Subcutaneous abdominal adipose tissue (tissue), 5 donors: ENCODE results near the gene CAMP.
"Not testable (repeated sequence)": the region's sequence is repeated elsewhere in the genome, so short reads cannot be mapped to it uniquely, and the experiment has no call there.

Experiments used
- H3K27ac ChIP-seq: one replicate; pipeline ENCODE4 v1.7.0; 2013; ENCODE audit warnings: low read depth, mild to moderate bottlenecking, inconsistent platforms, low read length, moderate library complexity
- H3K27me3 ChIP-seq, 5 donors: one replicate each; pipeline ENCODE4 v1.7.0; 2013; ENCODE audit warnings: low read length in 5 of 5, inconsistent platforms in 1 of 5; ENCODE audit not compliant: control insufficient read depth in 5 of 5, insufficient read depth in 4 of 5
- H3K36me3 ChIP-seq, 5 donors: one replicate each; pipeline ENCODE4 v1.7.0; 2013; ENCODE audit warnings: low read length in 5 of 5; ENCODE audit not compliant: control insufficient read depth in 5 of 5, insufficient read depth in 5 of 5
- H3K4me1 ChIP-seq, 5 donors: one replicate each; pipeline ENCODE4 v1.7.0; 2013; ENCODE audit warnings: low read length in 5 of 5, mild to moderate bottlenecking in 3 of 5, moderate library complexity in 1 of 5; ENCODE audit not compliant: control insufficient read depth in 5 of 5, insufficient read depth in 5 of 5
- H3K4me3 ChIP-seq, 5 donors: one replicate each; pipeline ENCODE4 v1.7.0; 2013; ENCODE audit warnings: low read length in 5 of 5, low read depth in 1 of 5
- H3K9ac ChIP-seq, 5 donors: one replicate each; pipeline ENCODE4 v1.7.0; 2013; ENCODE audit warnings: low read length in 5 of 5, mild to moderate bottlenecking in 4 of 5, moderate library complexity in 3 of 5
- H3K9me3 ChIP-seq, 5 donors: one replicate each; pipeline ENCODE4 v1.7.0; 2013; ENCODE audit warnings: low read length in 5 of 5; ENCODE audit not compliant: control insufficient read depth in 5 of 5
- donor health status: healthy.
- donor health status: healthy.
- donor health status: healthy.
- donor health status: healthy.
- donor health status: healthy.

Gene CAMP

GRCh38 chr3:48247401-48247811, 24.1 kb downstream of the CAMP start:
- Histone ChIP-seq H3K4me3 (no peak overlapping the region), H3K4me1 (peaks cover 0 to 20% (median 13%) of the 10 kb centered on the region in 5 donors), H3K27me3 (no peaks in the 10 kb centered on the region), H3K9ac (peak overlapping the region in 1 of 5 donors; percentile 1), H3K36me3 (peaks cover 3 to 13% (median 5%) of the 10 kb centered on the region in 5 donors), H3K9me3 (no peaks in the 10 kb centered on the region), H3K27ac (peak overlapping the region; percentile 9)

- Histone ChIP-seq H3K27ac (peak overlapping the region; percentile 9), H3K27me3 (no peaks in the 10 kb centered on the region), H3K9me3 (no peaks in the 10 kb centered on the region), H3K4me1 (peaks cover 0 to 20% (median 13%) of the 10 kb centered on the region in 5 donors), H3K4me3 (no peak overlapping the region), H3K9ac (no peak overlapping the region), H3K36me3 (peaks cover 3 to 13% (median 5%) of the 10 kb centered on the region in 5 donors)
Measured at GRCh38 chr3:48248095-48248850, 25.0 kb downstream of the CAMP start.

GRCh38 chr3:48256557-48256956, 33.3 kb downstream of the CAMP start:
- no peaks in the 10 kb centered on the region for H3K9me3 ChIP-seq
- no peaks in the 10 kb centered on the region for H3K27me3 ChIP-seq
- H3K4me3 ChIP-seq: no peak overlapping the region
- H3K27ac ChIP-seq: no peak overlapping the region
- H3K4me1 ChIP-seq: no peaks in the 10 kb centered on the region
- H3K9ac ChIP-seq: no peak overlapping the region
- peaks cover 2 to 26% (median 10%) of the 10 kb centered on the region in 5 donors for H3K36me3 ChIP-seq

GRCh38 chr3:48258530-48258929, 35.2 kb downstream of the CAMP start:
- H3K9ac ChIP-seq: no peak overlapping the region
- no peaks in the 10 kb centered on the region for H3K4me1 ChIP-seq
- H3K27me3 ChIP-seq: no peaks in the 10 kb centered on the region
- no peaks in the 10 kb centered on the region for H3K9me3 ChIP-seq
- no peak overlapping the region for H3K4me3 ChIP-seq
- no peak overlapping the region for H3K27ac ChIP-seq
- H3K36me3 ChIP-seq: peaks cover 10 to 31% (median 13%) of the 10 kb centered on the region in 5 donors

- Histone ChIP-seq H3K9ac (no peak overlapping the region), H3K27me3 (no peaks in the 10 kb centered on the region), H3K36me3 (peaks cover 14 to 48% (median 19%) of the 10 kb centered on the region in 5 donors), H3K9me3 (no peaks in the 10 kb centered on the region), H3K27ac (no peak overlapping the region), H3K4me3 (no peak overlapping the region), H3K4me1 (peaks cover 0 to 18% (median 12%) of the 10 kb centered on the region in 5 donors)
Measured at GRCh38 chr3:48267782-48268181, 44.5 kb downstream of the CAMP start.

GRCh38 chr3:48268381-48268935, 45.2 kb downstream of the CAMP start:
- Histone ChIP-seq H3K36me3 (peaks cover 13 to 47% (median 18%) of the 10 kb centered on the region in 5 donors), H3K9me3 (no peaks in the 10 kb centered on the region), H3K4me3 (no peak overlapping the region), H3K27me3 (no peaks in the 10 kb centered on the region), H3K27ac (no peak overlapping the region), H3K9ac (no peak overlapping the region), H3K4me1 (peaks cover 0 to 18% (median 12%) of the 10 kb centered on the region in 5 donors)

GRCh38 chr3:48268936-48269561, 45.8 kb downstream of the CAMP start:
- no peaks in the 10 kb centered on the region for H3K27me3 ChIP-seq
- H3K36me3 ChIP-seq: peaks cover 9 to 43% (median 16%) of the 10 kb centered on the region in 5 donors
- H3K9ac ChIP-seq: no peak overlapping the region
- no peak overlapping the region for H3K27ac ChIP-seq
- H3K9me3 ChIP-seq: no peaks in the 10 kb centered on the region
- H3K4me1 ChIP-seq: peaks cover 0 to 18% (median 12%) of the 10 kb centered on the region in 5 donors
- no peak overlapping the region for H3K4me3 ChIP-seq

- H3K9me3 ChIP-seq: no peaks in the 10 kb centered on the region
- peaks cover 0 to 18% (median 12%) of the 10 kb centered on the region in 5 donors for H3K4me1 ChIP-seq
- H3K27ac ChIP-seq: no peak overlapping the region
- no peaks in the 10 kb centered on the region for H3K27me3 ChIP-seq
- H3K36me3 ChIP-seq: peaks cover 9 to 40% (median 16%) of the 10 kb centered on the region in 5 donors
- no peak overlapping the region for H3K9ac ChIP-seq
- no peak overlapping the region for H3K4me3 ChIP-seq
Measured at GRCh38 chr3:48269592-48269991, 46.3 kb downstream of the CAMP start.

GRCh38 chr3:48270306-48270705, 47.0 kb downstream of the CAMP start:
- no peak overlapping the region for H3K27ac ChIP-seq

GRCh38 chr3:48271223-48271622, 47.9 kb downstream of the CAMP start:
- H3K4me3 ChIP-seq, H3K27me3 ChIP-seq, H3K9me3 ChIP-seq, H3K27ac ChIP-seq, H3K9ac ChIP-seq: not testable (repeated sequence)
- Histone ChIP-seq H3K36me3 (peaks cover 5 to 35% (median 14%) of the 10 kb centered on the region in 5 donors), H3K4me1 (peaks cover 0 to 18% (median 12%) of the 10 kb centered on the region in 5 donors)

More at GRCh38 chr3:48270306-48270705, 47.0 kb downstream of the CAMP start:
- peaks cover 9 to 40% (median 16%) of the 10 kb centered on the region in 5 donors for H3K36me3 ChIP-seq
- no peaks in the 10 kb centered on the region for H3K9me3 ChIP-seq
- H3K4me1 ChIP-seq: peaks cover 0 to 18% (median 12%) of the 10 kb centered on the region in 5 donors
- no peaks in the 10 kb centered on the region for H3K27me3 ChIP-seq
- no peak overlapping the region for H3K4me3 ChIP-seq
- no peak overlapping the region for H3K9ac ChIP-seq
